DOHH2 (cell line): Measurements from ENCODE around the gene CENPK.

Experiments used
- EZH2phosphoT487 ChIP-seq: fragments of 200-600 bp; sonication (generic); IDR thresholded peaks from 2 replicates; pipeline ENCODE4 v1.6.1; 2017; ENCODE audit warnings: borderline replicate concordance, mild to moderate bottlenecking, antibody characterized with exemption, low read length, moderate library complexity, mixed read lengths
- TF ChIP-seq, protein P1 (sequence below): fragments of 200-600 bp; sonication (generic); IDR thresholded peaks from one replicate; pipeline ENCODE4 v1.5.1; 2014; ENCODE audit warnings: antibody characterized with exemption, mild to moderate bottlenecking, low read depth, low read length; ENCODE audit not compliant: poor library complexity, severe bottlenecking

DNA sequence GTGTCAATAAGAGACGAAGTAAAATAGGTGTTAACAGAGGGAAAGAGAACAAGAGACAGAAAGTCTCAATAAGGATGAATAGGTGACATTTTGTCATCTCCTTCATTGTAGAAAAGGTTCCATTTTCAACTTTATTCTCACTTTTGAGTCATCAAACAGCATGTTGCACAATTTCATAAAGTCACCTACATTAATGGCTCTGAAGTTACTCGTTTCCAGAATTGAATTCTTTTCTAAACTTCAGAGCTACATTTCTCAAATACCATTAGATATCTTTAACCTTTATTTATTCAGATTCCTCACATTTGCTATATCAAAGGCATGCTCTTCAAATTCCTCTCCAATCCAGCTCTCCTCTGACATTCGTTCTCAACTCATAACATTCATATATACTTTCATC lies 94.3 kb downstream of the CENPK start:
- TF ChIP-seq, protein P1, sequence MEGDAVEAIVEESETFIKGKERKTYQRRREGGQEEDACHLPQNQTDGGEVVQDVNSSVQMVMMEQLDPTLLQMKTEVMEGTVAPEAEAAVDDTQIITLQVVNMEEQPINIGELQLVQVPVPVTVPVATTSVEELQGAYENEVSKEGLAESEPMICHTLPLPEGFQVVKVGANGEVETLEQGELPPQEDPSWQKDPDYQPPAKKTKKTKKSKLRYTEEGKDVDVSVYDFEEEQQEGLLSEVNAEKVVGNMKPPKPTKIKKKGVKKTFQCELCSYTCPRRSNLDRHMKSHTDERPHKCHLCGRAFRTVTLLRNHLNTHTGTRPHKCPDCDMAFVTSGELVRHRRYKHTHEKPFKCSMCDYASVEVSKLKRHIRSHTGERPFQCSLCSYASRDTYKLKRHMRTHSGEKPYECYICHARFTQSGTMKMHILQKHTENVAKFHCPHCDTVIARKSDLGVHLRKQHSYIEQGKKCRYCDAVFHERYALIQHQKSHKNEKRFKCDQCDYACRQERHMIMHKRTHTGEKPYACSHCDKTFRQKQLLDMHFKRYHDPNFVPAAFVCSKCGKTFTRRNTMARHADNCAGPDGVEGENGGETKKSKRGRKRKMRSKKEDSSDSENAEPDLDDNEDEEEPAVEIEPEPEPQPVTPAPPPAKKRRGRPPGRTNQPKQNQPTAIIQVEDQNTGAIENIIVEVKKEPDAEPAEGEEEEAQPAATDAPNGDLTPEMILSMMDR, result no peak
- TF ChIP-seq EZH2phosphoT487, result no peak
